KMS-11 (cell line): Measurements from ENCODE around the gene LHFPL4.

ENCODE experiments used
- H2AFZ ChIP-seq: fragments of 200-600 bp; sonication (generic); 2 replicates; pipeline ENCODE4 v1.6.1; 2016; ENCODE audit warnings: antibody characterized with exemption, mixed run types, low read depth
- H3K27ac ChIP-seq: fragments of 200-600 bp; sonication (generic); 2 replicates; pipeline ENCODE4 v1.6.1; 2016; ENCODE audit warnings: mild to moderate bottlenecking, mixed run types
- H3K27me3 ChIP-seq: fragments of 200-600 bp; sonication (generic); 2 replicates; pipeline ENCODE4 v1.6.1; 2017; ENCODE audit warnings: mild to moderate bottlenecking, low read depth, mixed run types, moderate library complexity; ENCODE audit not compliant: insufficient read depth
- H3K36me3 ChIP-seq: fragments of 200-600 bp; sonication (generic); 2 replicates; pipeline ENCODE4 v1.6.1; 2017; ENCODE audit warnings: mild to moderate bottlenecking, mixed run types; ENCODE audit not compliant: insufficient read depth
- H3K4me1 ChIP-seq: fragments of 200-600 bp; sonication (generic); 2 replicates; pipeline ENCODE4 v1.6.1; 2016; ENCODE audit warnings: mild to moderate bottlenecking, low read depth, mixed run types; ENCODE audit not compliant: poor library complexity, severe bottlenecking
- H3K4me2 ChIP-seq: fragments of 200-600 bp; sonication (generic); 2 replicates; pipeline ENCODE4 v1.7.0; 2016; ENCODE audit warnings: mild to moderate bottlenecking, mixed run types
- H3K4me3 ChIP-seq: fragments of 200-600 bp; sonication (generic); IDR thresholded peaks from 2 replicates; pipeline ENCODE4 v1.6.1; 2017; ENCODE audit warnings: low read depth, low read length, mixed read lengths; ENCODE audit not compliant: insufficient read depth
- H3K79me2 ChIP-seq: fragments of 200-600 bp; sonication (generic); 2 replicates; pipeline ENCODE4 v1.6.1; 2016; ENCODE audit warnings: low read depth, mixed run types; ENCODE audit not compliant: insufficient read depth
- H3K9ac ChIP-seq: fragments of 200-600 bp; sonication (generic); 2 replicates; pipeline ENCODE4 v1.6.1; 2016; ENCODE audit warnings: mild to moderate bottlenecking, mixed run types
- H4K20me1 ChIP-seq: fragments of 200-600 bp; sonication (generic); 2 replicates; pipeline ENCODE4 v1.6.1; 2016; ENCODE audit warnings: mild to moderate bottlenecking, mixed run types; ENCODE audit not compliant: insufficient read depth
- CTCF ChIP-seq: fragments of 200-600 bp; sonication (generic); conservative IDR thresholded peaks from 2 replicates; pipeline ENCODE4 v1.6.1; 2017; ENCODE audit warnings: low read depth, mild to moderate bottlenecking, antibody characterized with exemption, low read length, moderate library complexity, mixed read lengths

Gene LHFPL4

GRCh38 chr3:9534429-9534828 lies 19.2 kb downstream of the LHFPL4 start:
- H3K4me2 ChIP-seq = no peak overlapping the region
- no peak for TF ChIP-seq CTCF
- H3K9ac ChIP-seq = no peak overlapping the region
- no peaks in the 10 kb centered on the region for H4K20me1 ChIP-seq
- H3K4me1 ChIP-seq = no peaks in the 10 kb centered on the region
- H3K27me3 ChIP-seq = no peaks in the 10 kb centered on the region
- H3K79me2 ChIP-seq = no peaks in the 10 kb centered on the region
- H3K4me3 ChIP-seq = no peak overlapping the region
- no peak overlapping the region for H3K27ac ChIP-seq
- no peak overlapping the region for H2AFZ ChIP-seq
- no peaks in the 10 kb centered on the region for H3K36me3 ChIP-seq

DNA sequence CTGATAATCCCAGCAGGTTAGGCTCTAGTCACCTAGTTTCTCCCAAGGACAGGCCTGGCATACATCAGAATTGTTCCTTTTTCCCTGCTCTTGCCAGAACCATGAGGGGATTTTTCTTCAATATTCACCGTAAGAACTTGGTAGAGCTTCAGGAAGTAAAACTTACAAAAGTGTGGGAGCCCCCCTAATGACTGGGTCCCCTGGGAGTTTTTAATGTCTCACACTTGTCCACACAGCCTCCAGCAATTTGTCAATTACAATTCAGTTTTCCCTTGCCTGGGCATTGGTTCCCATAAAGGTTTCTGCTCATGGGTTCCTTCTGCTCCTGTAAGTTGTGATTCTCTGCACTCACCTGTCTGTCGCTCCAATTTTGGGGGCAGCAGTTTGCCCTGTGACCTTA lies 28.5 kb downstream of the LHFPL4 start:
- Histone ChIP-seq H4K20me1 (no peaks in the 10 kb centered on the region), H3K79me2 (no peaks in the 10 kb centered on the region), H3K4me1 (no peaks in the 10 kb centered on the region), H3K27me3 (no peaks in the 10 kb centered on the region), H3K9ac (no peak overlapping the region), H2AFZ (no peak overlapping the region), H3K27ac (no peak overlapping the region), H3K4me2 (no peak overlapping the region), H3K36me3 (no peaks in the 10 kb centered on the region), H3K4me3 (no peak overlapping the region)
- no peak for TF ChIP-seq CTCF

GRCh38 chr3:9514956-9515355 lies 38.7 kb downstream of the LHFPL4 start:
- no peak overlapping the region for H2AFZ ChIP-seq
- no peak for TF ChIP-seq CTCF

DNA sequence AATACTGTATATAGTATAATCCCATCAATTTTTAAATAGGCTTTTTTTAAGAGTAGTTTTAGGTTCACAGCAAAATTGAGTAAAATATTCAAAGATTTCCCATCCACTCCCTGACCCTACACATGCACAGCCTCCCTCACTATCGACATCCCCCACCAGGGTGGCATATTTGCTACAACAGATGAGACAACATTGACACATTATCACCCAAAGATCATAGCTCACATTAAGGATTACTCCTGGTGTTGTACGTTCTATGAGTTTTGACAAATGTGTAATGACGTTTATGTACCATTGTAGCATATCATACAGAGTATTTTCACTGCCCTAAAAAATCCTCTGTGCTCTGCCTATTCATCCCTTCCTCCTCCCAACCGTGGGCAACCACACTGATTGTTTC lies 39.3 kb downstream of the LHFPL4 start:
- H3K79me2 ChIP-seq = no peaks in the 10 kb centered on the region
- no peak overlapping the region for H3K9ac ChIP-seq
- H3K27me3 ChIP-seq = no peaks in the 10 kb centered on the region
- H3K4me1 ChIP-seq = no peaks in the 10 kb centered on the region
- no peak overlapping the region for H3K4me2 ChIP-seq
- H4K20me1 ChIP-seq = no peaks in the 10 kb centered on the region
- H2AFZ ChIP-seq = no peak overlapping the region
- no peak overlapping the region for H3K4me3 ChIP-seq
- no peak overlapping the region for H3K27ac ChIP-seq
- no peaks in the 10 kb centered on the region for H3K36me3 ChIP-seq
- TF ChIP-seq CTCF = no peak

More at GRCh38 chr3:9514956-9515355, 38.7 kb downstream of the LHFPL4 start:
- Histone ChIP-seq H4K20me1 (no peaks in the 10 kb centered on the region), H3K27me3 (no peaks in the 10 kb centered on the region), H3K79me2 (no peaks in the 10 kb centered on the region), H3K4me3 (no peak overlapping the region), H3K4me1 (no peaks in the 10 kb centered on the region), H3K9ac (no peak overlapping the region), H3K36me3 (no peaks in the 10 kb centered on the region), H3K27ac (no peak overlapping the region), H3K4me2 (no peak overlapping the region)
